Stimulated activated naive CD8-positive, alpha-beta T cell treated with anti-CD3 and anti-CD28 coated beads, Interleukin-15, amount 100 ng/mL, for 72 hours (primary cell): ENCODE measurements around the gene TBC1D24.

Experiments used
- ATAC-seq: fragments of 150-1000 bp; cut with Tn5 transposase; 2 replicates; pipeline ENCODE4 v1.10.0; 2021; ENCODE audit warnings: mild to moderate bottlenecking, moderate library complexity
- DNase-seq, 2 donors: peaks; one replicate each; pipeline ENCODE4 v3.0.0; 2021 to 2022
- H3K27ac Mint-ChIP-seq, 2 donors: one replicate each; pipeline ENCODE4 v1.8.0; 2022; ENCODE audit warnings: mild to moderate bottlenecking in 2 of 2, mixed read lengths in 2 of 2, moderate library complexity in 2 of 2
- H3K27me3 Mint-ChIP-seq: one replicate; pipeline ENCODE4 v1.8.0; 2022; ENCODE audit warnings: mixed read lengths
- H3K4me1 Mint-ChIP-seq: one replicate; pipeline ENCODE4 v1.8.0; 2022; ENCODE audit warnings: mild to moderate bottlenecking, mixed read lengths
- H3K4me3 Mint-ChIP-seq, 2 donors: one replicate each; pipeline ENCODE4 v1.8.0; 2022; ENCODE audit warnings: mild to moderate bottlenecking in 2 of 2, mixed read lengths in 2 of 2, moderate library complexity in 1 of 2
- H3K9me3 Mint-ChIP-seq, 2 donors: one replicate each; pipeline ENCODE4 v1.8.0; 2022; ENCODE audit warnings: mixed read lengths in 2 of 2

Gene TBC1D24

DNA sequence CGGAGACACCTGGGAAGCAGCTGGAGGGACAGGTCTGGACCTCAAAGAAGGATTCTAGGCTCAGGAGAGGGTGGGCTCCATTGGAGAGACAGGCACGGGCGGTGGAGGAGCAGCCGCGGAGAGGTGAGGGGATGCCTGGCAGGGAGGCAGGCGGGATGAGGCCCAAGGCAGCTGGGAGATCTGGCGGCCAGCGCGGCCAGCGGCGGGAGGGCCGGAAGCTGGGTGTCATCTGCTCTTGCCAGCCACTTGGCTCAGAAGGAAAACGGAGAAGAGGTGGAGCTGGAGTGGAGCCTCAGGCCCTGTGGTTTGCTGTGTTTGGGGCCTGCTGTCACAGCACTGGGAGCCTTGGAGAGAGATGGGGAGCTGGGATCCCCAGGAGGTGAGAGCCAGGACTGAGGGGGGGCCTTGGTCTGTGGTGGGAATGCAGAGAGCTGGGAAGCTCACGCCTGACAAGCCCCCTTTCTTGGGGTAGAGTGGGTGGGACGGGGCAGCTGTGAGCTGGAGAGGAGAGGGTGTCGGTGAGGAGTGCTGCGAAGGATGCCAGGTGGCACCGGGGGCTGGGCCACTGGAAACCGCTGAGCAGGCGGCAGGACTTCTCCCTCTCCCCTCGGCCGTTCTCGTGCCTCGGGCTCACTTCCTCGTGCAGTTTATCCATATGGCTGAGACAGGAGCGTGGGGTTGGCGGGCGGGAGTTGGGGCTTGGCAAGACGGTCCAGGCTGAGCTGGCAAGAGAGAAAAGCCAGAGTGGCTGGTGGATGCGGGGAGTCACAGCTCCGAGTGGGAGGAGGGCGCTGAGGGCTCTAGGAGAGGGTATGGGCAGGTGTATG lies 8.0 kb downstream of the TBC1D24 start:
- H3K4me1 Mint-ChIP-seq: peaks cover 40% of the 10 kb centered on the region
- no peak overlapping the region for H3K4me3 Mint-ChIP-seq
- no peaks in the 10 kb centered on the region for H3K9me3 Mint-ChIP-seq
- no peak for ATAC-seq
- no peak for DNase-seq
- no peaks in the 10 kb centered on the region for H3K27me3 Mint-ChIP-seq
- H3K27ac Mint-ChIP-seq: peak overlapping the region in 1 of 2 donors; percentile 6

DNA sequence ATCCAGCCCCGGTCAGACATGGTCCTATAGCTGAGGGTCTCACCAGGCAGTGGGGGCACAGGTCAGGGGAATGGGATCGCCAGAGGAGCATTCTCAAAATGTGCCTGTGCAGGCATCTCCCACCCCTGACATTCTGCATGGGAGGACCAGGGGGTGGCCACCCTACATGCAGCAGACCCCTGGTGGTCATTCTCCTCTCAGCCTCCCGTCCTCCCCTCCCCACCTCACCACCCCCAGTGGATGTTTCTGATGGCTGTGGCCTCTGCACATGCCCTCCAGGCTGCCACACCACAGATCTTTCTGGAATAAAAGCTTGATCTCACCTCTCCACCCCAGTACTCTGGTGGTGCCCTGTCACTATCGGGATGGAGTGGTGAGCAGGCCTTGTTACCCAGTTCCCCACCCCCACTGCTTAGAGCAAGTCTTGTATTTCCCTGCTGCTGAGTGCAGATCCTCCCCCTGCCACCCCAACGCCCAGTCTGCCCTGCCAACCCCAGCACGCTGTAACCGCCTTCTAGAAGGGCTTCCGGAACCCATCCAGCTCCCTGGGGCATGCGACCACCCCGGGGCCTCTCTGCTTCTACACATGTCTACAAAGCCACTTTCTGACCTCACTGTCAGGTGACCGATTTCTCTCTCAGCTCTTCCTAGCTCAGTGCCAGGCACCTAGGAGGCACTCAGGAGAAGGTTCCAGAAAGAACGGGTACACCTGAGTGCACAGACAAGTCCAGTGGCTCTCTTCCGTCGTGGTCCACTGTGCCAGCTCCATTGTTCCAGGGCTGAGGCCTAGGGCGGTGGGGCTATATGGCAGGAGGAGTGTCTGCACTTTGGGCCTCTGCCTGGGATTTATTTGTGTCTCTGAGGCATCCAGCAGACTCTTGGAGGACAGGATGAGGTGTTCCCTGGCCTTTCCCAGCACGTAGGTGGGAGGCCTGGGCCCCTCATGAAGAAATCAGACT lies 9.3 kb downstream of the TBC1D24 start:
- Mint-ChIP-seq H3K4me3 (no peak overlapping the region), H3K4me1 (peaks cover 41% of the 10 kb centered on the region)
- no peak for DNase-seq

DNA sequence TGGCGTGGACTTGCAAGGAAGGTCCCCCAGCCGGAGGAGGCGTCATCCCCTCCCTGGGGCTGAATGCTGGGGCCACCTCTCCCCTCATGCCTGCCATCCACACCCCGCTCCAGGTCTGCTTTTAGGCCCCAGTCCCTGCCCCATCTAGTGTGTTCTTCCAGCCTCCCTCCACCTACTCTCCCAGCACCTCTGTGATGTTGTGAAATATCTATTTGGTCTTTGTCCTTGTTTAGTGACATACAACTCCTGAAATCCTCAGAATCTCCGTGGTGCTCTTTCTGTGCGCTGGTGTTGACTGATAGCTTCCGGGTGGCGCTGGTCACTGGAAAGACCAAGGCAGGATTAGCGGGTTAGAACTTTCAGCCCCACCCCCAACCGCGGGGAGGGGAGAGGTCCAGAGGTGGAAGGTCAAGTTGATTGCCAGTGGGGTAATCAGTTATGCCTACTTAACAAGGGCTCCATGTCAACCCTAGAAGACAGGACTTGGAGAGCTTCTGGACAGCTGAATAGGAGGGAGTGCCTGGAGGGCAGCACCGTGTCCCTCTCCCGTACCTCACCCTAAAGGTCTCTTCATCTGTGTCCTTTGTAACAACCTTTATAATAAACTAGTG lies 10.1 kb downstream of the TBC1D24 start:
- H3K27me3 Mint-ChIP-seq: no peaks in the 10 kb centered on the region
- DNase-seq: no peak
- no peak overlapping the region for H3K27ac Mint-ChIP-seq
- no peak for ATAC-seq
- no peaks in the 10 kb centered on the region for H3K9me3 Mint-ChIP-seq
- no peak overlapping the region for H3K4me3 Mint-ChIP-seq
- peaks cover 41% of the 10 kb centered on the region for H3K4me1 Mint-ChIP-seq

More for the DNA sequence above, 9.3 kb downstream of the TBC1D24 start:
- ATAC-seq: no peak
- Mint-ChIP-seq H3K27ac (no peak overlapping the region), H3K9me3 (no peaks in the 10 kb centered on the region), H3K27me3 (no peaks in the 10 kb centered on the region)

DNA sequence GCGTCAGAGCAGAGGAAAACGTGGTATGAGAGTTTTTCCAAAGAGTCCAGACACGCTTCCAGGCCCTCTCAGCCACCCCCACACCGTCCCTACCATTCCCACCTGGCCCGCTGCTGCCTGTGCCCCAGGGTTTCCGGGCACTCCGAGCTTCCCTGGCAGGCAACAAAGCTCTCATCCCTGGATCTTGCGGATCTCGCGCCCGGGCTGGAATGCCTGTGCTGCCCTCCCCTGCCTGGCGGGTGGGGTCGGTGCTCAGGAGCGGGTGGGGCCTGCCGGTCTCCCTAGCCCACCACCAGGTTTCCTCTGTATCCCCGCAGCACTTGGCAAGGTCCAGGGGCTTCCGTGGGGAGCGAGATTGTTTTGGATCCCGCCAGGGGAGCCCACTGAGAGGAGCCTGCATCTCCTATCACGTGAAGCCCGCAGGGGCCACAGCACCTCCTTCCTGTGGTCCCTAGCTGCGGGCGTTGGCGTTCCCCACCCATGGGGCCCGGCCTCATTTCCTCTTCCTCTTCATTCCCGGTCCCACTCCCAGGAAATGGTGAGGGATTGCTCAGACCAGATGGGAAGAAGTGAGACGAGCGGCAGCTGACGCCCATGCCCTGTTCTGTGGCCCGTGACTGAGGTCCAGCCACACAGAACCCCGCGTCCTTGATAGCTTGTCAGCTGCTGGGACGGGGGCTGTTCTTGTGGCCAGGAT lies 11.0 kb downstream of the TBC1D24 start:
- H3K4me3 Mint-ChIP-seq: no peak overlapping the region
- no peaks in the 10 kb centered on the region for H3K27me3 Mint-ChIP-seq
- no peaks in the 10 kb centered on the region for H3K9me3 Mint-ChIP-seq
- peaks cover 41% of the 10 kb centered on the region for H3K4me1 Mint-ChIP-seq
- DNase-seq: no peak
- peak overlapping the region in 1 of 2 donors; percentile 29 for H3K27ac Mint-ChIP-seq
- ATAC-seq: no peak

DNA sequence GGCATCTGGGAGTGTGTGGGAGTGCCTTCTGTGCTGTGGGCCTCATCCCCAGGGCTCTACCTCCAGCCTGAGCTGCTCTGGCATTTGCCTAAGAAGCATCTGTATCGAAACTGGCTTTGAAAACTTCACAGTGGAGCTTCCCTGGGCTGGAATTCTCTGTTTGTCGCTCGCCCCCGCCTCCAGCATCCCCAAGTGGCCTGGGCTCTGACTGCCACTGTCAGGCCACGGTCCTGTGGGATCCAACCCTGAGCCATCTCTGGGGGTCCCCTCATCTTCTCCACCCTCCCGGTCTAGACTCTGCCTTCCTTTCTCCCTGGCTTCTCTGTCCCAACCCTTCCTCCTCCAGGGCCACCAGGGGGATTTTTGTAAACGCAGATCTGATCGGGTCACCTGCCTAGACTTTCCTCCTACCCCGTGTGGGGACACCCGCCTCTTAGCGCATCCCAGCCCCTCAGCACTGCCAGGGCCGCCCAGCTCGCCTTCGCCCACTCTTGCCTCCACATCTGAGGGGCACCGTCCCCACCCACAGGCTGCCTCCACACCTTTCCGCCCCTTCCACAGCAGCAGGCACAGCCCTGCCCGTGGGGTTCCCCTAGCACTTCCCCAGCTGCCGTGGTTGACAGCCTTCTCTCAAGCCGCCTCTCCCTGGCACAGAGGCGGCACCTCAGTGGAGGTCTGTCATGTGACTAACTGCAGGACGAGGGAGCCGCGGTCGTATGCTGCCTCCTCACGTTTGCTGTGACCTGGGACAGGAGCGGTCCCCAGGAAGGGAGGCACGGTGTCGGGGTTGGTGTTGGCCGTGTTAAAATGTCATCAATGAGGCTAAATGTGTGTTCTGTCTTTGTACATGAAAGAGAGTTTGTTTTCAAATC lies 12.0 kb downstream of the TBC1D24 start:
- H3K4me3 Mint-ChIP-seq: peak overlapping the region; percentile 70 to 78
- no peaks in the 10 kb centered on the region for H3K9me3 Mint-ChIP-seq
- no peaks in the 10 kb centered on the region for H3K27me3 Mint-ChIP-seq
- H3K27ac Mint-ChIP-seq: peak overlapping the region; percentile 16 to 47
- peaks cover 40% of the 10 kb centered on the region for H3K4me1 Mint-ChIP-seq
- peak; percentile 71 to 86 for DNase-seq
- ATAC-seq: peak; percentile 97

DNA sequence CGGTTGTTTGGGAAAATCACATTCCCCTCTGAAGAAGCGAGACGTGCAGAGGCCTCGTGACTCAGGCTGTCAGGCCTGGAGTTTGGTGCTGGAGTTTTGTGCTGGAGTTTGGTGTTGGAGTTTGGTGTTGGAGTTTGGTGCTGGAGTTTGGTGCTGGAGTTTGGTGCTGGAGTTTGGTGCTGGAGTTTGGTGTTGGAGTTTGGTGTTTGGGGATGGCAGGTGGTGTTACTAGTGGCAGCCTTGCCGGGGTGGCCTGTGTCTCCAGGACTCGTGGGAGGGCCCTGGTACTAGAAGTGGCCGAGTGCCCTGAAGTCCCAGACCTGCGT lies 12.6 kb downstream of the TBC1D24 start:
- no peak for ATAC-seq
- H3K9me3 Mint-ChIP-seq: no peaks in the 10 kb centered on the region
- H3K27ac Mint-ChIP-seq: peak overlapping the region; percentile 16 to 47
- DNase-seq: no peak
- H3K27me3 Mint-ChIP-seq: no peaks in the 10 kb centered on the region
- H3K4me3 Mint-ChIP-seq: peak overlapping the region; percentile 70 to 78
- H3K4me1 Mint-ChIP-seq: peaks cover 34% of the 10 kb centered on the region

DNA sequence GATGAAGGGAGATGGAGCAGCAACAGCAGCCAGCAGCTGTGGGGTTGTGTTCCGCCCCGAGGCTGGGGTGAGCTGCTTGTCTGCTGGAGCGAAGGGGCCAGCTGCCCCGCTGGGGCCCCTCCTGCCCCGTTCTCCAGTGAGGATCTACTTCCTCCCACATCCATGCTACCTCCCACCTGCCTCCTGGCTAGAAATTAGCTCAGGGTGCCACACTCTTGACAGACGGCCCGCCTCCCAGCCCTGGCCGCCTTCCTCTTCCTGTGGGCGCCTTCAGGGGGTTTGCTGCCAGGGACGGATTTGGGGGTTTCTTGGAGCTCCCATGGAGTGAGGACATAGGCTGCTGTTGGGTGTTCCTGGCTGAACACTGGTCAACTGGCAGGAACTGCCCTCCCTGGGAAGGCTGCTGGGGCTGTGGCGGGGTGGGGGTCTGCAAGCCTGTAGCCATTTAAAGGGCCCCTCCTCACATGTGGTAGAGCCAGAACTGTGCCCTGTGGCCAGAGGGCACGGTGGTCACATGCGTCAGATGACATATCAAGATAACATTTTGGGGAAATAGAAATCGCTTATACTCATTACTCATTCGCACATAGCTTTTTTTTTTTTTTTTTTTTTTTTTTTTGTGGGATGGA lies 13.1 kb downstream of the TBC1D24 start:
- Mint-ChIP-seq H3K4me1 (peaks cover 28% of the 10 kb centered on the region), H3K9me3 (no peaks in the 10 kb centered on the region), H3K27me3 (no peaks in the 10 kb centered on the region), H3K4me3 (peak overlapping the region in 1 of 2 donors; percentile 70), H3K27ac (no peak overlapping the region)
- DNase-seq (no peak), ATAC-seq (no peak)

DNA sequence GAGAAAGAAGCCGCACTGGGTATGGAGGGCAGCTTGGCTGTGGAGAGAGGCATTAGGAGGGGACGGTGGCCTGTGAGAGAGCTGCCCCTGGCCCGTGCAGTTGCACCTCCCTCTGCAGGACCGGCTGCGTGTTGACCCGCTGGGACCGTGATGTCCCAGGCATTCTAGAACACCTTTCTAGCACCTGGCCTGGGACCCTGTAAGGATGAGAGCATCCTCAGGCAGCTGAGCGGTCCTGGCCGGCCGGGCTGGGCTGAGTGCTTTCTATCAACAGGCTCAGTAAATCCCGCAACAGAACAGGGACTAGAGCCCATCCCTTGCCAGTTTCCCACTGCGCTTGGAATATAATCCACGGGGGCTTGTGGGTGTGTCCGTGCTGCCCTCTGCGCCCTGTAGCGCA lies 14.7 kb downstream of the TBC1D24 start:
- H3K27ac Mint-ChIP-seq: peak overlapping the region in 1 of 2 donors; percentile 19
- H3K27me3 Mint-ChIP-seq: no peaks in the 10 kb centered on the region
- no peak overlapping the region for H3K4me3 Mint-ChIP-seq
- ATAC-seq (no peak), DNase-seq (no peak)
- H3K9me3 Mint-ChIP-seq: no peaks in the 10 kb centered on the region
- peaks cover 23% of the 10 kb centered on the region for H3K4me1 Mint-ChIP-seq

DNA sequence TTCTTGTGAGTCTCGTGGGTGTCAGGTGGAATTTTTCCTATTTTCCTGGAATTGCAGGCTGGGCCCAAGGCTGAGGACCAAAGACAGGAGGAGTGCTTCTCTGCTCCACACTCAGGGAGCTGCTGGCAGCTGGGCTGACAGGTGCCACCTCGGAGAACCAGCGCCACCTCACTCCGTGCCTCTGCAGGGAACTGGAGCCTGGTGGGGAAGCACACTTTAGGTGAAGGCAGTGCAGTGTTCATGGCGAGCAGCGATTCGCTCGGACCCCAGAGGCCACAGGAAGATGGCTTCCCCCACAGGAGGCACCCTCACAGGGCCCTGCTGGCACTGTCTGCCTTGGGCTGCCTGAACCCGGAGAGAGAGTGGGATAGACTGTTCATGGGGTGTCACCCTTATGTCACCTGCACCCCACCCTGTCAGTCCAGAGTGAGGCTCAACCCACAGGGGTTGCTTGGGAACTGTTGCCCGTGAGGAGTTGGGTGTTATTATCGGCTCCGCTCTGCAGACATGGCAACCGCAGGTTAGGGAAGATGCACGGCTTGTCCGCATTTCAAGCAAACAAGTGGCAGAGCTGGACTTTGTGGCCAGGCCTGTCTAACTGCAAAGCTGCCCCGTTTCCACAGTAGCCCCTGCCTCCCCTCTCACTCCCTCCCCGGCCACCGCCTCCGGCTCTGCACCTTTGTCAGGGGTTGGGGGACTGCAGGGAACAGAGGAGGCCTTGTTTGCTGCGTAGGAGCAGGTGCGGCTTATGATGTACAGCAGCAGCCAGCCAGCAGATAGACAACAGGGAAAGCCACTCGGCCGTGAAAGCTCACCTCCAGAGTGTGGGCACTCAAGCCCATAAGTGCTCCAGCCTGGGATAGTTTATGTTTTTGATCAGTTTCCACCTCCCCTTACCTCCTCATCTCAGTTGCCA lies 15.5 kb downstream of the TBC1D24 start:
- DNase-seq (no peak), ATAC-seq (no peak)
- Mint-ChIP-seq H3K4me3 (no peak overlapping the region), H3K4me1 (peaks cover 23% of the 10 kb centered on the region), H3K27ac (no peak overlapping the region), H3K9me3 (no peaks in the 10 kb centered on the region), H3K27me3 (no peaks in the 10 kb centered on the region)

DNA sequence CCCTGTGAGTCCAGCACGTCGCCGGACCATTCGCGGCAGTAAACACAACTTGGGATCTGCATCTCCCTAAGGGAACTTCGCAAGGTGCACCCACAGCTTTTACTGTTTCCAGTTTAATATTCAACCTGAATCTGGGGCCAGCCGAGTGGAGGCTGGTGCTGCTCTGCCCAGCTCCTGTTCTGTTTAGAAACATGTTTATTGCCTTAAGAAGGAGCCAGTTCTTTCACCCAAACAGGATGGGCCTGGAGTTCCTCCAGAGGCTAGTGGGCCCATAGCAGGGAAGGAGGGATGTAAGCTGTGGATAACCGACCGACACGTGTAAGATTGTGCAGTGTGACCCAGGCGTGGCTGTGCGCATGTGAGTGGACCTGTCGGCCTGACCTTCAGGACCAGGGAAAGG lies 17.4 kb downstream of the TBC1D24 start:
- peaks cover 10% of the 10 kb centered on the region for H3K4me1 Mint-ChIP-seq
- ATAC-seq (no peak), DNase-seq (no peak)
- H3K9me3 Mint-ChIP-seq: no peaks in the 10 kb centered on the region
- no peaks in the 10 kb centered on the region for H3K27me3 Mint-ChIP-seq
- no peak overlapping the region for H3K4me3 Mint-ChIP-seq
- H3K27ac Mint-ChIP-seq: peak overlapping the region in 1 of 2 donors; percentile 34

DNA sequence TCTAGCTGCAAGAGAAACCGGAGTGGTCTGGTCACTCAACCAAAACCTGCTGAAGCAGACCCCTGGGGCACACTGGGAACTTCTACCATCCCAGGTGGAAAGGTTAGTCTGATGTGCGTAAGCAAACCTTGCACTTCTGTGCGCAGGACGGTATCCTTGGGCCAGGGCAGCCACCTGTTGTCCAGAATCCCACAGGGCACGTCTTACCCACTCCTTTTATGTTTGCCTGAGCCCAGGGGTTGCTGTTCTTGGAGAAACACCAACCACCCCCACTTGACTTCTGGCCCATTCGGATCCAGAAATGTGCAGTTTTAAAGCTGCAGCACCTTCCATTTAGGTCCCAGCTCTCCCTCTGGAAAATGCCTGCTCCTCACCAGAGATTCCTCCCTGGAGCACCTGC lies 18.7 kb downstream of the TBC1D24 start:
- Mint-ChIP-seq H3K4me1 (no peaks in the 10 kb centered on the region), H3K27ac (peak overlapping the region in 1 of 2 donors; percentile 86), H3K9me3 (no peaks in the 10 kb centered on the region), H3K27me3 (no peaks in the 10 kb centered on the region), H3K4me3 (no peak overlapping the region)
- DNase-seq (no peak), ATAC-seq (no peak)

DNA sequence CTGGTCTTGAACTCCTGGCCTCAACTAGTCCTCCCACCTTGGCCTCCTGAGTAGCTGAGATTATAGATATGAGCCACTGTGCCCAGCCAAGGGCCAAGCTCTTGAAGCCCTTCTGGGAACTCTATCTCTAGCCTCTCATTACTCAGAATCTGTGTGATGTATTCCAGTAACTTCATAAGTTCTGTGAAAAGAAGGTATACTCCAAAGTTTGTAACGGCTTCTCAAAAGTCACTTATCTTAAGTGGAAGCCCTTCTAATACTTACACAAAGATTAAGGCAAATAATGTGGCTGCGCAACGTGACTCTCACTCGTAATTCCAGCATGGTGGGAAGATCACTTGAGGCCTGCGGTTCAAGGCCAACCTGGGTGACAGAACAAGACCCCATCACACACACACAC lies 19.7 kb downstream of the TBC1D24 start:
- no peaks in the 10 kb centered on the region for H3K9me3 Mint-ChIP-seq
- H3K27ac Mint-ChIP-seq: no peak overlapping the region
- no peak for DNase-seq
- H3K27me3 Mint-ChIP-seq: no peaks in the 10 kb centered on the region
- no peak for ATAC-seq
- no peaks in the 10 kb centered on the region for H3K4me1 Mint-ChIP-seq
- no peak overlapping the region for H3K4me3 Mint-ChIP-seq

DNA sequence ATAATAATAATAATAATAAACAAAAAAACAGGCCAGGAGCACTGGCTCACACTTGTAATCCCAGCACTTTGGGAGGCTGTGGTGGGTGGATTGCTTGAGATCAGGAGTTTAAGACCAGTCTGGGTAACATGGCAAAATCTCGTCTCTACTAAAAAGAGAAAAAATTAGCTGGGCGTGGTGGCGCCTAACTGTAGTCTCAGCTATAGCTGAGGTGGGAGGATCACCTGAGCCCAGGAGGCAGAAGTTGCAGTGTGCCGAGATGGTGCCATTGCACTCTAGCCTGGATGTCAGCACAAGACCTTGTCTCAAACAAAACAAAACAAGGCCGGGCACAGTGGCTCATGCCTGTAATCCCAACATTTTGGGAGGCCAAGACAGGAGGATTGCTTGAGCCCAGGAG lies 20.1 kb downstream of the TBC1D24 start:
- Mint-ChIP-seq H3K9me3 (no peaks in the 10 kb centered on the region), H3K27ac (no peak overlapping the region), H3K4me1 (no peaks in the 10 kb centered on the region), H3K27me3 (no peaks in the 10 kb centered on the region), H3K4me3 (no peak overlapping the region)
- ATAC-seq (no peak), DNase-seq (no peak)
